ENCODE measurements around the gene HSPB2.
"Not testable (repeated sequence)": the region's sequence is repeated elsewhere in the genome, so short reads cannot be mapped to it uniquely, and the experiment has no call there.

HSPB2 gene, protein sequence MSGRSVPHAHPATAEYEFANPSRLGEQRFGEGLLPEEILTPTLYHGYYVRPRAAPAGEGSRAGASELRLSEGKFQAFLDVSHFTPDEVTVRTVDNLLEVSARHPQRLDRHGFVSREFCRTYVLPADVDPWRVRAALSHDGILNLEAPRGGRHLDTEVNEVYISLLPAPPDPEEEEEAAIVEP

DNA sequence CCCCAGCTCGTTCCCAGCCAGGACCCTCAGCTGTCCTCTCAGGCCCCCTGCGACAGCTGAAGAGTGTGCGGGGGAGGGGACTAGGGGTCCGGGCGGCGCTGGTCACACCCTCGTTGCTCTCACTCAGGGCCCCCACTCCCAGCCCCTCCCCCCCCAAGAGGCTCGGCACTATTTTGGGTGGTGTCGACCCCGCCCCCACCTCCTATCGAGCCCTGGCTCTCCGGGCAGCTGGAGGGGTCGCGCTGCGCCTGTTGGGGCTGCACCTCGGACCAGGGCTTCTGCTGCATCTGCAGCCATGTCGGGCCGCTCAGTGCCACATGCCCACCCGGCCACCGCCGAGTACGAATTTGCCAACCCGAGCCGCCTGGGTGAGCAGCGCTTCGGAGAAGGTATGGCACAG is at the start of gene HSPB2:
Gene HSPB2, plus strand, starts transcription at position 200 of the 400 bp plus-strand sequence. Its CDS starts 96 bp downstream, at position 296.
- no peak for DNase-seq (ENCODE audit: low read depth)

DNA sequence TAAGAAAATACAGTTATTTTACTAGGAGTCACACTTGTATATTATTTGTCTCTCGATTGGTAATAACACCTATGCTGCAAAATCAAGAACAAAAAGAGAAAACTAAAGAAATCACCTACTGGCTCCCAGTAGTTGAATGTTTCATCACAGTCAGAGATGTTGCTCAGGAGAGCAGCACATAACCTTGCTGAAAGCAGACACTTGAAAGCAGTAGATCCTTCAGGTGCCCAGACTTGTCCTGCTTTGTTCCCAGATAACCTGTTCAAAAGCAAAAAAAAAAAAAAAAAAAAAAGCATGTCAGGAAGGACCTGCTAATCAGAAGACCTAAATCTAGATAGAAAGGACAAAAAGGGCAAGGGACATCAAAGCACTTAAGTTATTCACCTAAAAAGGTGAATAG is 42.4 kb upstream of the HSPB2 start:
- DNase-seq (ENCODE audit: low read depth) = no peak

DNA sequence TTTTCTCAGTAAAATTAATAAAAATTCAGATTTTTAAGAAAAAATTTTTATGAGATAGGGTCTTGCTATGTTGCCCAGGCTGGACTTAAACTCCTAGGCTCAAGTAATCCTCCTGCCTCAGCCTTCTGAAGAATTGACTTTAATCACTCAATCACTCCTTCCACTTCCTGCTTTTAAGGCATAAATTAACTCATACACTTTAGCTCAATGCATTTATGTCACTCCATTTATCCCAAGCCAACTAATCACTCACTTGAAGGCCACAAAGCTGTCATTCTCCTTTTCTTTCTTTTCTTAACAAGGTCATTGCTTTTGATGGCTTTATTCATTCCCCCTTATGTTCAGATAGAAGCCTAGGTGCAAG is 42.0 kb upstream of the HSPB2 start:
- no peak for DNase-seq (ENCODE audit: low read depth)

DNA sequence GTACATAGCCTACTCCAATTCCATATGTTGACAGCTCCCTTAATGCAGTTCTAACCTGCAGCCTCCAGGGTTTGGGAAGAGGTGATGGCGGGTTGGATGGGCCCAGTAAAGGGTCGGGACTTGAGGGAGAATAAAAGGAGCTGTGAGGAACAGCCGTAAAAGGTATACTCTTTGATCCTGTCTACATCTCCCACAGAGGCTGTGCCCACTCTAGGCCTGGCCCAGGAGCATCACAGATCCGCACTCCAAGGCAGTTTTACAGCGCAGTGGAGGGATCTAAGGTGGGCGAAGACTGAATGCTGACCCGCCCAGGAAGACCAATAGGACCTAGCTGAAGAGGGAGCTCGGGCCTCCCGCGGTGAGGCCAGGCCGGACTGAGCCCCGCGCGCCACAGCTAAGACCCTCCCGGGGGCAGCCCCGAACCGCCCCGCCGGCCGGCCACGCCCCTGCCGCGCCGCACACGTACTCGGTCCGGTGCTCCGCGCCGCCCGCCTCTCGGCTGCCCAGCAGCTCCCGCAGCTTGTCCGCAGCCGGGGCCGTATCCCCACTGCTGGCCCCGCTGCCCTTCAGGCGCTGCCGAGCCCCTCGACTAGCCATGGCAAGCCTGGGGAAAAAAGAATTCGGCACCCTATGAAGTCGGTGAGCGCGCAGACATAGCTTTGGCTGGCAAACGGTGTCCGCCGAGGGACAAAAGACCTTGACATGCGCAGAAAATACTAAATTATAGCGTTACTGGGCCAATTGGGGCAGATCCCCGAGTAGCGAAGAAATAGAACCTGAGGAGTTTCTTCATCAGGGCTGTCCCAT is 41.4 kb upstream of the HSPB2 start, which contains the start of gene ALG9:
Gene ALG9, minus strand, starts transcription at position 696 of the 807 bp plus-strand sequence. Its CDS starts 99 bp downstream, at position 597.
- DNase-seq (ENCODE audit: low read depth) = peak; percentile 83

DNA sequence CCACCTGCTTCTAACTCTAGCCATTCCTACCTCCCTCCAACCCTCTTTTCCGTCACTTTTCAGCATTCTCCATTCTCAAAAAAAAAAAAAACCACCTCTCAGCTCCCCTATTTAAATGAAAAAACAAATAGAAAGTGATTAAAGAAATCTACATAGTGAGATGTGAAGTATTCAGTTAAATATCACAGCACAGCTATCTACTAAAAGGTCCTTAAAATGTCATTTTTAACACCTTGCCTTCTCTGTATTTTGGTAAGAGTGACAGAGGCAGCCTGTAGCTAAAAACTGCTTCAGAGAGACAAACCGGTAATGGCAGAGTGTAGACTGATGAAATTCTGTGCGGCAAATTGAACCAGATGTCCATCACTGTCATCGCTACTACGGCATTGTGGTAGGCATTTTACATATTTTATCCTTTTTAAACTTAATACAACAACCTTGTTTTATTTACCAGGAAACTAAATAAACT is 40.8 kb upstream of the HSPB2 start:
- no peak for DNase-seq (ENCODE audit: low read depth)

DNA sequence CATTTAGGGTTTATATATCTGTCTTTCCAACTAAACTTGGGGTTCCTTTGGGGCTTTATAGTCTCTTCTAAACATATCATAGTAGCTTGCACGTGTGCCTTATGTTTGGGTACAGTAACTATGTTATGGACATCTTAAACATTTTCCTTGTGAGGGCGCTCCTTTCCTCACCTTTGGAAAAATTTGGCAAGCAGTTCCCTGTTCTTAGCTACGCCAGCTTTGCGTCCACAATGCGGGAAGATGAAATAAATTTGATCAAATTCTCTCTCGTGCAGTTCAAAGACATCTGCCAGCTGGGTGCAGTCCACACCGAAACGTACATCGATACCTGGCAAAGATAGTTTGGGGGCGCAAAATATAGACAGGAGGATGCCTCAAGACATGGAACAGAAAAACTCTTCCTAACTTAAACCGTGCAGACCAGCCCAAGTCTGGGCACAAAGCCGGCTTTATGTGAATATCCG is 34.1 kb upstream of the HSPB2 start:
- DNase-seq (ENCODE audit: low read depth) = no peak

DNA sequence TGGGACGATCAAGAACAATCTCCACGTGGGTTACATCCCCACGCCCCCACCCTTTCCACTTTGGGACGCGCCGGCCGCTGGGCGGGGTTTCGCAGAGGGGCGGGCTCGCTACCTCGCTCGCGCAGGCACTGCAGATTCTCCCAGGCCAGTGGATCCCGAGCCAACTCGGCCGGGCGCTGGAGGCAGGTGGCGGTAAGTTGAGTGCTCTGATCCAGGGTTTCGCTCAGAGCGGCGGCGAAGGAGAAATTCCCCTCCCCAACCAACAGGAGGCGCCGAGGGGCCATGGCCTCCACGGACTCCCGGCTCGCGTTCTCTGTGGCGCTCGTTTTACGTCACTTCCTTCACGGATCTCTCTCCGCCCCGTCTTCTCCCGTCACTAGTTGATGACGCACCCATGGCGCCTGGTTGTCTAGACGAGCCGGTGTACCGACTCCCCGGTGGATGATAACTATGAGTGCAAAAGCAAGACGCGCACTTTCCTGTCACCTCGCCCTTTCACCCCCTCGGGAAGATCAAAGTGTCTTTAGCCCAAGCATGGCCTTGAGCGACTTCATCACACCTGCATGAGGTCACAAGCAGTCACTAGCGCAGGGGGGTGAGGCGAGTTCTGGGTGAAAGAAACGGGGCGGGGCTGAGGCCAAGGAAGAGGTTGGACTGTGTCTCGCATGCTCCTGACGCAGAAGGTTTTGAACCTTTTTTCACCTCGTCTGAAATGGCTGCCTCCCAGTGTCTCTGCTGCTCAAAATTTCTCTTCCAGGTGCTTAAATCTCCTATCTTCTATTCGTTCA is 33.5 kb upstream of the HSPB2 start, which contains the start of the genes CFAP68 and FDXACB1:
Gene CFAP68, plus strand, starts transcription at position 693 of the 788 bp plus-strand sequence. Its CDS starts 20 bp downstream, at position 713.
Gene FDXACB1, minus strand, starts transcription at position 317 of the 788 bp plus-strand sequence. Its CDS starts 33 bp downstream, at position 284.
- DNase-seq (ENCODE audit: low read depth) = peak; percentile 83

DNA sequence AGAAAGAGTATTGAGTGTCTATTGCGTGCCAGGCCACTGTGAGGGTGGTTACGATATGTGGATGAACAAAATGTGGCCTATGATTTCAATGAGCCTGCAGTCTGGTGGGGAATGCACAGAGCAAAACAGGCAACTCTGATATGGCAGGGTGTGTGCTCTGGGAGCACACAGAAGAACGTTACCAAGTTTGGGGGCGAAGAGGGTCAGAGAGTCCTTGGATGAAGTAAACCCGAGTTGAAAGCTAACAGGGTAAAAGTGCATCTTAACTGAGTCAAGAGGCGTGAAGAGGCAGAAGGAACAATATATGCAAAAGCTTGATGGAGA is 32.9 kb upstream of the HSPB2 start:
- no peak for DNase-seq (ENCODE audit: low read depth)

DNA sequence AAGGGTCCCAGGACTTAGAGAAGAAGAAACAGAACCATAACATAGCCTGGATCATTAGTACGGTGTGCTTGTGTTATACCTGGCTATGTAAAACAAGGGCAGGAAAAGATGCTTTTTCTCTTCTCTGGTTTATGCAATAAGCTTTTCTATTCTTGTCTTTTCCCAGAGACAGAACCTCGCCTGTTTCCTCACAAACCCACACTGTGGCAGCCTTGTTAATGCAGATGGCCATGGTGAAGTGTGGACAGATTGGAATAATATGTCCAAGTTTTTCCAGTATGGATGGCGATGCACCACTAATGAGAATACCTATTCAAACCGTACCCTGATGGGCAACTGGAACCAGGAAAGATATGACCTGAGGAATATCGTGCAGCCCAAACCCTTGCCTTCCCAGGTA is 30.3 kb upstream of the HSPB2 start:
- no peak for DNase-seq (ENCODE audit: low read depth)

DNA sequence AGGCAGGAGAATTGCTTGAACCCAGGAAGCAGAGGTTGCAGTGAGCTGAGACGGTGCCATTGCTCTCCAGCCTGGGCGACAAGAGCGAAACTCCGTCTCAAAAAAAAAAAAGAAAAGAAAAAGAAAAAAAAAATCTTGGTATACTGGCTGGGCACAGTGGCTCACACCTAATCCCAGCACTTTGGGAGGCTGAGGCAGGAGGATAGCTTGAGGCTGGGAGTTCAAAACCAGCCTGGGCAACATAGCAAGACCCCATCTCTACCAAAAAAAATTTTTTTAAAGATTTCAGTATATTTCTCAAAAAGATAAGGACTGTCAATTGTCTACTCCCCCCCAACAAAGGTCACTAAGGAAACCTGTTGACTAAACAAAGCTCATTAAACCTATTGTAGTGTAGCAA is 27.5 kb upstream of the HSPB2 start:
- DNase-seq (ENCODE audit: low read depth) = not testable (repeated sequence)

DNA sequence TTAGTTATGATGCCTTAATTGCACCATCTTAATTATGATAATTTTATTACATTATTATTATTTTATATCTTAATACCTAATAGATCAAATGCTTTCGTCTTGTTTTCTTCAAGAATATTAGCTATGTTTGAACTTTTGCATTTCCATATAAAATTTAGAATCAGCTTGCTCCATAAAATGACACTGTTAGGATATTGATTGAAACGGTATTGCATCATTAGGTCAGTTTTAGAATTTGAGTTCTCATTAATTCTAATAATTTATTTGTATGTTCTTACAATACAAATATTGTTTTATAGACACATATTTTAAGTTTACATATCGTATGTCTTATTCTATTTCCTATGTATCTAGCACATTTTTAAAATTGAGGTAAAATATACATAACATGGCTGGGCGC is 26.5 kb upstream of the HSPB2 start:
- no peak for DNase-seq (ENCODE audit: low read depth)

DNA sequence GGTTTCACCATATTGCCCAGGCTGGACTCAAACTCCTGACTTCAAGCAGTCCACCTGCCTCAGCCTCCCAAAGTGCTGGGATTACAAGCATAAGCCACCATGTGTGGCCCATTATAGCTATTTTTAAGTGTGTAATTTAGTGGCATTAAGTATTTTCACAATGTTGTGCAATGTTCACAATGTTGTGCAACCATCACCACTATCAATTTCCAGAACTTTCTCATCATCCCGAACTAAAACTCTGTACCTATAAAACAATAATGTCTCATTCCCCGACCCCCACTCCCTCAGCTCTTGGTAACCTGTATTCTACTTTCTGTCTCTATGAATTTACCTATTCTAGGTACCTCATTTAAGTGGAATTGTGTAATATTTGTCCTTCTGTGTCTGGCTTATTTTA is 25.7 kb upstream of the HSPB2 start:
- DNase-seq (ENCODE audit: low read depth) = no peak

DNA sequence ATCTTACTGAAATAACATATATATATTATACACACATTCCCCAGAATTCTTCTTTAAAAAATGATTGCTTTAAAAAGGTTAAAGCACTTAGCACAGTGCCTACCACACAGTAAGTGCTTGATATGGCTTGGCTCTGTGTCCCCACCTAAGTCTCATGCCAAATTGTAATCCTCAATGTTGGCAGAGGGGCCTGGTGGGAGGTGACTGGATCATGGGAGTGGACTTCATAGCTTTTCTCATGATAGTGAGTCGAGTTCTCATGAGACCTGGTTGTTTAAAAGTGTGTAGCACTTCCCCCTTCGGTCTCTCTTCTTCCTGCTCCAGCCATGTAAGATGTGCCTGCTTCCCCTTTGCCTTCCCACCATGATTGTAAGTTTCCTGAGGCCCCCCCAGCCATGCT is 7.1 kb upstream of the HSPB2 start:
- no peak for DNase-seq (ENCODE audit: low read depth)

DNA sequence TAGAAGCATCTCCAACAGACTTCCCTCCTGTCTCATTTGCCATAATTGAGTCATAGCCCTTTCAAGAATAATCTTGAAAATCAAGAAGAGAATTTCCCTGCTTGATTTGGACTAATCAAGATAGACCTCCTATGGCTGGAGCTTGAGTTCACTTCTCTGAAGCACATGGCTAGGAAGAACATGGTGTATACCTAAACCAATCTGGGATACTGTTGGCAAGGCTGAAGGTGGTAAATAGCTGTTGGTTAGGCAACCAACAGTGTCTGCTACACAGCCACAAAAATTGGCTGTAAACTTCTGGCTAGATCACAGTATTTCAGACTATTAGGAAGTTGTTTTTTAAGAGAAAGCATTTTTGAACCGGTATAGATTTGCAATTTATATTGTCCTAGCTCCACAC is 5.9 kb upstream of the HSPB2 start:
- DNase-seq (ENCODE audit: low read depth) = no peak

DNA sequence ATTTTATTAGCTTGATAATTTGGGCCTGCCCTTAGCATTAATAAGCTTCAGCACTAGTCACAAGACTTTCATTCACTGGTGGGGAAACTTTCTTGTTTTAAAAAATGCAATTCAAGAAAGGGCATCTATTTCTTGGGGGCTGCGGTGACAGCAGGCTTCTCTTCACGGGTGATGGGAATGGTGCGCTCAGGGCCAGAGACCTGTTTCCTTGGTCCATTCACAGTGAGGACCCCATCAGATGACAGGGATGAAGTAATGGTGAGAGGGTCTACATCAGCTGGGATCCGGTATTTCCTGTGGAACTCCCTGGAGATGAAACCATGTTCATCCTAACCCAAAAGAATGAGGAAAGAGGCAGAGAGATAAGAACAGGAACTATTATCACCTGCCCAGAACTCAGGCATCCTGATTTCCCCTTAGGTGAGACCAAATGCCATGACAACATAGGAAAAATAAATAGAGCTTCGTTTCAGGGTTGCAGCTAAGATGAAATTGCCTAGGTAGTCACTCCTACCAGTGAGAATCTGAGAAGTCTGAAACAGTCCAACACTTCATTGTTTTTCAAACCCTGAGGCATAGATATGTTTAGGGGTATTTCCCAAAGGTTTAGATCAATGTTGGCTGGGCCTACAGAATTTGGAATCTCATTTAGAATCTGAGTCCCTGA is 3.8 kb upstream of the HSPB2 start:
- no peak for DNase-seq (ENCODE audit: low read depth)

DNA sequence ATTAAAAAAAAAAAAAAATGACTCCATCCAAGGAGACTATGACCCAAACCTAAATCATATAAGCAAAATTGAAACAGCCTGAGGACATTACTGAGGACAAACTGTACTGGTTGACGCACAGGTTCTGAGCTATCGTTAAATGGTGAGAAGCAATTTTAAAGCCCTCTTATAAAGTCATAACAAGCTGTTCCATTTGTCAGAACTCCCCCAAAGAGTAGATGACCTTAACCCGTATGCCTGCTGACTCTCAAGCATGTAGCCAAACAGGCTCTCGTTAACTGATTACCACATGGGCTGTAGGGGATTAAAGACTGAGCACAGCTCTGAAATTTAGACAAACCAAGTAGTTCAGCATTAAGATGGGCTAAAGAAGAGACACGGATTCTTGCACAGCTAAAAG is 3.2 kb upstream of the HSPB2 start:
- DNase-seq (ENCODE audit: low read depth) = no peak

DNA sequence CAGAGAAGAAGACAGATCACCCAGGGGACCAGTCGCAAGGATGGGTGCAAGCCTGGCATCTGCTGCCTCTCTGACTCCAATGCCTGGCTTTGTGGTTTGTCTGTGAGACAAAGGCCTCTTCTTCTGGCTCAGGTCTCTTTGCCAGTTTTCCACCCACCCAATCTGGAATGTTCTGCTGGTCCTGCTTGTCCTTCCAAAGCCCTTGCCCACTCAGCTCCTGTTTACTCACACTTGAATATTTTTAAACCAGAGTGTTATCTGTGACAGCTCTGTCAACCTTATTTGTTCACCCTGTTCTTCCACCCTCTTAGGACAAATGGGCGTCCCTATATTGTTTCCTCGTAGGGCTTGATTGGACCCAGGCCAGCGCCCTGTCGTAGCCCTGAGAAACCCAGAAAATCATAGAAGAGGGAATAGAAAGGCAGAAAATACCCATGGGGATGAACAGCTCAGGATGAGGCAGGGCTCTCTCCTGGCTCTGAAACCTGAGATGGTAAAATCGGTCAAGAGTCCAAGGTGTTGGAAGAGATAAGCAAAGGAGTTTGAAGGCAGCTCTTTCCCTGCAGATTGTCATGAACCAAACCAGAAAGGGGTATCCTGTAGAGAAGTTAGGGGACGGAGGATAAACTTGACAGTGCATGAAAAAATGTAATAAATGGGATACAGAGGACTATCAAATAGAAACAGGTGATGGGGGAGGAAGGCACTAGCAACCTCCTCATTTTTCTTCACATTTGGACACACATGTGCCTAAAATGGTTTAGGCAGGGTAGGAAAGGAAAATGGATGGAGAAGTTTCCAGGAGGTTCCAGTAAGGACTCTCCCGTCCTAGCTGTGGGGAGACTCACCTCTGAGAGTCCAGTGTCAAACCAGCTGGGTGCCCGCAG is 1.6 kb upstream of the HSPB2 start:
- DNase-seq (ENCODE audit: low read depth) = no peak

DNA sequence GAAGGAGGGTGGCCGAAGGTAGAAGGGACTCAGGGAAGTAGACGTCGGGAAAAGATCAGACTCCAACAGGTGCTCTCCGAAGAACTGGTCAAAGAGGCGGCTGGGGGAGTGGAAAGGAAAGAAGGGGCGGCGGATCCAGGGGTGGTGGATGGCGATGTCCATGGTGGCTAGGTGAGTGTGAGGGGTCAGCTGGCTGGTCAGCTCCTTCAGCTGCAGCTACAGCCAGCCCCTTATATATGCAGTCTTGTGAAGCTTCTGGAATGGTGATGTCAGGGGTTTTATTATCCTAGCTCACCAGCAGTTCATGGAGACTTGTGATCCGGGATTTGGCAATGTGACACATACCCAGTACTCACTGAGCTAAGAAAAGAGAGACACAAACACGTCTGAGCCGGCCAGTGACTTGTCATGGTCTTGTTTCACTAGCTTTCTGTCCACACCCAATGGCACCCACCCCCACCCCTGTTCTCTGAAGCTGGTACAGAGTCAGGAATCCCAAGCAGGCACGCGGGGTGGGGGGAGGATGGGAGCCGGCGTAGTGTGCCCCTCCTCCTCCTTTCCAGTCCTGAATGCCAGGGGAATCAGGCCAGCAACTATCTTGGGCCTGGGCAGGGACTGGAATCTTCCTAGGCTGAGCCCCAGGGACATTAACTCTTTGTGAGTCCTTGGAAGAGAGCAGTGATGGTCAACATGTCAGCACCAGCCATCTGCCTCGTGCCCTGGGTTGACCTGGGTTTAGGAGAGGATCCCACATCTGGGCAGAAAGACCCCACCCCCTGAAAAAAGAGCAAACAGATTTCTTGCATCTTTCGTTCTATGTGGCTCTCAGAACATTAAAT is 752 bp upstream of the HSPB2 start, which contains the start of gene CRYAB:
Gene CRYAB, minus strand, starts transcription at position 208 of the 839 bp plus-strand sequence. Its CDS starts 46 bp downstream, at position 162.
- DNase-seq (ENCODE audit: low read depth) = no peak

DNA sequence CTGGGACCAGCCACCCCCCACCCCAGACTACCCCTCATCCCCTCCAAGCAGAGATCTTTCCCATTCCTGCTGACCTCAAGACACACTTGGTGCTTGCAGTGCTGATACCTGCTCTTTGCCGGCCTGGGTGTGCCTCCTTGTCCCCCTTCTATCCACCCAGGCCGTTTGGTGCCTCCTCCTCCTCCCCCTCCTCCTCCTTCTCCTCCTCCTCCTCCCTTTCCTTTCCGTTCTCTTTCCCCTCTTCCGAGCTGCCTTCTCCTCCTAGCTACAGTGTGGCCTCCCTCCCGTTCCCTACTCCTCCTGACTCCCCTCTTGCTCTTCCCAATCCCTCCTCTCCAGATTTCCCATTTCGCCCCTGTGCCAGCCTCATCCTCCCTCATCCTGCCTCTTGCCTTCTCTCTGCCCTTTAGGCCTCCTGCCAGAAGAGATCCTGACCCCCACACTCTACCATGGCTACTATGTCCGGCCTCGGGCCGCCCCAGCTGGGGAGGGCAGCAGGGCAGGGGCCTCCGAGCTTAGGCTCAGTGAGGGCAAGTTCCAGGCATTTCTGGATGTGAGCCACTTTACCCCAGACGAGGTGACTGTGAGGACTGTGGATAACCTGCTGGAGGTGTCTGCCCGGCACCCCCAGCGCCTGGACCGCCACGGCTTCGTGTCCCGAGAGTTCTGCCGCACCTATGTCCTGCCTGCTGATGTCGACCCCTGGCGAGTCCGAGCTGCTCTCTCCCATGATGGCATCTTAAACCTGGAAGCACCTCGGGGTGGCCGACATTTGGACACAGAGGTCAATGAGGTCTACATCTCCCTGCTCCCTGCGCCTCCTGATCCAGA is 712 bp downstream of the HSPB2 start:
- no peak for DNase-seq (ENCODE audit: low read depth)

All from stimulated activated CD8-positive, alpha-beta memory T cell treated with anti-CD3 and anti-CD28 coated beads, Interleukin-7, amount 100 ng/mL, for 24 hours (primary cell).